ENCODE measurements around the gene MIPEP.

DNA sequence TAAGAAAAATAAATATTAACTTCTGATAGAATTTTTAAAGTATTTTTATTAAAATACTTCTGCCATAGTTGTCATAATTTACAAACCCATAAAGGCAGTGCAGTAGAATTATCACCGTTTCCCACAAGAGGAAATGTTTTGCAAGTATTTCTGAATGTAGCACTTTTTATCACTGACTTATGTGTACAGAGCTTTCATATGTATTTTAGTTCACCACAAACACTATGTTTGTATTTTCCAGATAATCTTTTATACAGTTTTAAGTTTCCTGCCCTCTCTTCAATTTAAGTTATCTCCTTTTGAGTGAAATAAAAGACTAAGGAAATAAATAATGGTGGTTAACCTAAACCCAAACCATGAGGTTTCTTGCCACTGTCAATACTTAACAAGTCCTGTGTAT lies 24.2 kb downstream of the MIPEP start:
- TF ChIP-seq, protein P1, sequence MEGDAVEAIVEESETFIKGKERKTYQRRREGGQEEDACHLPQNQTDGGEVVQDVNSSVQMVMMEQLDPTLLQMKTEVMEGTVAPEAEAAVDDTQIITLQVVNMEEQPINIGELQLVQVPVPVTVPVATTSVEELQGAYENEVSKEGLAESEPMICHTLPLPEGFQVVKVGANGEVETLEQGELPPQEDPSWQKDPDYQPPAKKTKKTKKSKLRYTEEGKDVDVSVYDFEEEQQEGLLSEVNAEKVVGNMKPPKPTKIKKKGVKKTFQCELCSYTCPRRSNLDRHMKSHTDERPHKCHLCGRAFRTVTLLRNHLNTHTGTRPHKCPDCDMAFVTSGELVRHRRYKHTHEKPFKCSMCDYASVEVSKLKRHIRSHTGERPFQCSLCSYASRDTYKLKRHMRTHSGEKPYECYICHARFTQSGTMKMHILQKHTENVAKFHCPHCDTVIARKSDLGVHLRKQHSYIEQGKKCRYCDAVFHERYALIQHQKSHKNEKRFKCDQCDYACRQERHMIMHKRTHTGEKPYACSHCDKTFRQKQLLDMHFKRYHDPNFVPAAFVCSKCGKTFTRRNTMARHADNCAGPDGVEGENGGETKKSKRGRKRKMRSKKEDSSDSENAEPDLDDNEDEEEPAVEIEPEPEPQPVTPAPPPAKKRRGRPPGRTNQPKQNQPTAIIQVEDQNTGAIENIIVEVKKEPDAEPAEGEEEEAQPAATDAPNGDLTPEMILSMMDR (IDR thresholded peaks at IDR 0.05; ENCODE audit: low read depth, low read length): no peak
- TF ChIP-seq EZH2phosphoT487 (IDR thresholded peaks at IDR 0.05; ENCODE audit: low read depth): no peak
